HUDEP-2 (cell line): ENCODE results near the gene DNAH8.

Experiments
- DNase-seq, 76 experiments: peaks; one replicate each; lab custom pipeline; 2025; ENCODE audit not compliant: unreplicated experiment in 76 of 76; lab: John Stamatoyannopoulos, UW

The DNAH8 gene

GRCh38 chr6:39047434-39048327 is 332.6 kb downstream of the DNAH8 start:
- no peak for DNase-seq

GRCh38 chr6:39048481-39049399 is 333.6 kb downstream of the DNAH8 start, which contains the start of gene GLP1R:
Gene GLP1R, plus strand, starts transcription at chr6:39048781. Its CDS starts 60 bp downstream, at chr6:39048841.
- DNase-seq: no peak

- no peak for DNase-seq
Observed at GRCh38 chr6:39049575-39050283, 334.6 kb downstream of the DNAH8 start.

GRCh38 chr6:39050453-39051112 is 335.5 kb downstream of the DNAH8 start:
- DNase-seq: no peak

GRCh38 chr6:39051399-39052122 is 336.4 kb downstream of the DNAH8 start:
- DNase-seq: no peak

- no peak for DNase-seq
Observed at GRCh38 chr6:39053016-39053624, 338.0 kb downstream of the DNAH8 start.

- no peak for DNase-seq
Observed at GRCh38 chr6:39053854-39054576, 338.9 kb downstream of the DNAH8 start.

- DNase-seq: no peak
Observed at GRCh38 chr6:39054577-39055142, 339.5 kb downstream of the DNAH8 start.

- no peak for DNase-seq
Observed at GRCh38 chr6:39055661-39056060, 340.6 kb downstream of the DNAH8 start.

- DNase-seq: no peak
Observed at GRCh38 chr6:39056191-39056590, 341.1 kb downstream of the DNAH8 start.

GRCh38 chr6:39056681-39057080 is 341.6 kb downstream of the DNAH8 start:
- no peak for DNase-seq

- DNase-seq: no peak
Observed at GRCh38 chr6:39057251-39058155, 342.4 kb downstream of the DNAH8 start.

GRCh38 chr6:39058471-39059147 is 343.5 kb downstream of the DNAH8 start:
- no peak for DNase-seq

GRCh38 chr6:39059496-39060310 is 344.6 kb downstream of the DNAH8 start:
- no peak for DNase-seq

GRCh38 chr6:39060467-39061160 is 345.5 kb downstream of the DNAH8 start:
- no peak for DNase-seq
